Prostate gland (tissue), 2 donors: ENCODE measurements around the gene RNF224.

Source experiments
- POLR2A ChIP-seq: fragments of 450-650 bp; IDR thresholded peaks from one replicate; pipeline ENCODE4 v1.6.1; 2016; ENCODE audit warnings: antibody characterized with exemption, mild to moderate bottlenecking
- POLR2AphosphoS5 ChIP-seq: sonication (generic); formaldehyde crosslinking; IDR thresholded peaks from one replicate; pipeline ENCODE4 v1.6.1; 2017; ENCODE audit warnings: antibody characterized with exemption
- TF ChIP-seq, protein P1 (sequence below), 4 experiments: fragments of 200-600 bp in 2 of 4; fragments of 450-650 bp in 2 of 4; sonication (generic) in 2 of 4; IDR thresholded peaks; 1 replicate in 3 of 4; 2 replicates in 1 of 4; pipeline ENCODE4 v1.5.1; 2016 to 2019; ENCODE audit warnings: antibody characterized with exemption in 4 of 4, mild to moderate bottlenecking in 2 of 4, moderate library complexity in 2 of 4

DNA sequence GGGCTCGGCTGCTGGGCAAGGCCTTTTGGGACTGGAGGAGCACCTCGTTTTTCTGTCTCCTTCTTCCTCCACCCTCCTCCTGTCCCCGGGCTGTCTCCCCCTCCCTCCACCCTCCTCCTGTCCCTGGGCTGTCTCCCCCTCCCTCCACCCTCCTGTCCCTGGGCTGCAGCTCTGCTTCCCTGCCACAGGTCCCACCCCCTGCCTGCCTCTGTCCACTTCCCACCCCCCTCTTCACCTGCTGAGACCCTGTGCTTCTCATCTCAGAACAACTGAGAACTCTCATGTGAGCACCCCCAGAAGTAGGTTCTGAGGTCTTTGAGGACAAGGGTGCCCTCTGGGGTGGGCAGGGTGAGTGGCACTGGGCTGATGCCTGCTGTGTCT, 44.4 kb downstream of the RNF224 start:
- TF ChIP-seq, protein P1, sequence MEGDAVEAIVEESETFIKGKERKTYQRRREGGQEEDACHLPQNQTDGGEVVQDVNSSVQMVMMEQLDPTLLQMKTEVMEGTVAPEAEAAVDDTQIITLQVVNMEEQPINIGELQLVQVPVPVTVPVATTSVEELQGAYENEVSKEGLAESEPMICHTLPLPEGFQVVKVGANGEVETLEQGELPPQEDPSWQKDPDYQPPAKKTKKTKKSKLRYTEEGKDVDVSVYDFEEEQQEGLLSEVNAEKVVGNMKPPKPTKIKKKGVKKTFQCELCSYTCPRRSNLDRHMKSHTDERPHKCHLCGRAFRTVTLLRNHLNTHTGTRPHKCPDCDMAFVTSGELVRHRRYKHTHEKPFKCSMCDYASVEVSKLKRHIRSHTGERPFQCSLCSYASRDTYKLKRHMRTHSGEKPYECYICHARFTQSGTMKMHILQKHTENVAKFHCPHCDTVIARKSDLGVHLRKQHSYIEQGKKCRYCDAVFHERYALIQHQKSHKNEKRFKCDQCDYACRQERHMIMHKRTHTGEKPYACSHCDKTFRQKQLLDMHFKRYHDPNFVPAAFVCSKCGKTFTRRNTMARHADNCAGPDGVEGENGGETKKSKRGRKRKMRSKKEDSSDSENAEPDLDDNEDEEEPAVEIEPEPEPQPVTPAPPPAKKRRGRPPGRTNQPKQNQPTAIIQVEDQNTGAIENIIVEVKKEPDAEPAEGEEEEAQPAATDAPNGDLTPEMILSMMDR (IDR thresholded peaks at IDR 0.05): no peak
- TF ChIP-seq POLR2A: no peak
- no peak for TF ChIP-seq POLR2AphosphoS5
